GM21447 (cell line): ENCODE data around the gene OPCML.

Experiments
- ATAC-seq: cut with Tn5 transposase; IDR thresholded peaks from one replicate; pipeline ENCODE4 v1.9.1; 2021; ENCODE audit not compliant: unreplicated experiment

The OPCML gene

DNA sequence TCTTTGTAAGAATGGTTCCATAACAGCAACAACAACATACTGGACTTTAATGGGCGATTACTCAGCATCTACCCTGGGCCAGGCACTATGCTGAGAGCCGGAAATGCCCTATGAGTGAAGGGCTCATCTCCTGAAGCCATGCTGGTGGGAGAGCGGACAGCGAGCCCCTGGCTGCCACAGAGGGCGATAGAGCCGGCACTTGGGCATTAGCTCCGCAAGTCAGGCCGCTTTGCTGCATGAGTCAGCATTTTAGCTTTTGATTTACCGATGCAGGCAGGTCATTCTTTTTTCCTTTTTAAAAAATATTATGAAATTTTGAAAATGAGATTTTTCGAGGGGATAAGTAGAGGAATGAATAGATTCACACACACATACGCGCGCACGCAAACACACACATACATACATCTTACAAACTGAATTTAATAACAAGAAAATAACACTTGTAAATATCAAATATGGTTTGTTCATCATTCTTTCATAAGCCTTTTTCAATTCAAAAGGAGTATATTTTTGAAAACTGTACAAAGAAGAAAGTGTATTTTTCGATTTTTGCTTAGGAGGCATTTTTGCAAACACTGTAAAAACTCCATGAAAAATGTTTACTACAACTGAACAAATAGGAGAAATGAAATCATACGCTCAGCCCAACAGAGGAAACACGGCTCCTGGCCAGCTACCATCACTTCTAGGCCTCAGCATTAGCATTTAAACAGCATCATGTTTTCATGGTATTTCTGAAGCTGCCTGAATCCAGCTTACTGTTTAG is 667.3 kb downstream of the OPCML start:
- ATAC-seq, result no peak

DNA sequence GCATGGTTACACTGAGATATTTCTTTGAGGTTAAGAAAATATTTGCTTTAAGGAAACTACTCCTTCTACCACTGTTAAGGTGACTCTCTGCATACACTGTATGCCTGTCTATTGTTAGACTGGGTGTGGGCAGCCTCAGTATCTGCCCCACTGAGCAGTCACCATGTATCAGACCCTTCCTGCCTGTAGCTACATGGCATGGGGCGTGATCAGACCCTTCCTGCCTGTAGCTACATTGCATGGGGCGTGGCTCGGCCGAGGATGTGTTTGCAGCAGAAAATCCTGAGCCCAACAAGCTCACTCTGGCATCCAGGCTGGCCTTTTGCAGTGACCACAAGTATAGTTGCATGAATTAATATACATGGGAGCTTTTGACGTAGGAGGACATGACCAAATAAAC is 669.4 kb downstream of the OPCML start:
- ATAC-seq, result no peak

DNA sequence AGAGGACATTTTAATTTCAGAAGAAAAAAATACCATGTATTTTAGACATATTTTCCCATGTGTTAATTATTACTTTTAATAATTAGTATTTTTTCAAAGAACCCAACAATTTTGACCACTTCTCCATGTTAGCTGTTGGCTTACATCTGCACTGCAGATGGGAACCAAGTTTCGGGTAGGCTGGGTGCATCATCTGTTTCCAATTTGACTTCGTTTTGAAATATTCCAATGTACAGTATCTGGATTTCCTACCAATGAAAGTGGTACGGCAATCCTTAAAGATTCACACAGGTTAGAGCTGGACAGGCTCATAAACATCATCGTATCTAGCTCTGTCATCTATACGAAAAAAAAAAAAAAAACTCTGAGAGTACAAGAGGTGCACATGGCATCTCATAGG is 670.2 kb downstream of the OPCML start:
- ATAC-seq, result no peak

DNA sequence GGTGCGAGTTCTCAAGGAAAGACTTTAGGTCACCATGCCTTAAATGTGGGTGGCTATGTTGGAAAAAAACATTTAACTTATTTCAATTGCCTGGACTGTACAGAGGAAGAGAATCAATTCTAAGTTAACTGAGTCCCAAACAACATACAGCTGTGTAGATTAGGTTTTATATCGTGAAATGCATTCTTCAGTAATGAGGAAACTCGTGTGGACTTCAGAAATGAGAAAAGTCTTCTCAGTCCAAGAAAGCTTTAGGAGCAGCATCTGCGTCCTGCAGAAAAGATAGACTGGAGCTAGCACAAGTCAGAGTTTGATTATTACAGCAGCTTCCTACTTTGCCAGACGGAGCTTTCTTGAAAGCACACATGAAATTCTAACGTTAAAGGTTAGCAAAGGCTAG is 673.0 kb downstream of the OPCML start:
- no peak for ATAC-seq

GRCh38 chr11:132858223-132858622 is 674.1 kb downstream of the OPCML start:
- no peak for ATAC-seq

DNA sequence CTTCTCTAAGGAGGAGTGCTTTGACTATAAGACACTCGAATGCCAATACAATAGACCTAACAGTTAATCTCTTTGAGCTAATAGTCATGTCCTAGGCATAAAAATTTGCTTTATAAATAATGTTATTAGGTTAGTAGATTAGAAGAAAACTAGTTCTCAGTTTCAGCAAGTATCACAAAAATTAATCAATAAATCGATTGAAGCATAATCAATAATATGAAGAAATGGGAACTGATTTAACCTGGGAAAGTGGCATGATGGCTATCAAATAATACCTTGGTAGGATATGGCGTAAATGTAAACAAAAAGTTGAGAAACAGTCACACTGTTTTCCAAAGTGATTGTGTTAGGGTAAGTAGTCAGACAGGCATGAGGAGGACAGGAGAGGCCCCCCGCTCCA is 676.3 kb downstream of the OPCML start:
- no peak for ATAC-seq

- no peak for ATAC-seq
Observed at GRCh38 chr11:132855516-132855915, 676.8 kb downstream of the OPCML start.

DNA sequence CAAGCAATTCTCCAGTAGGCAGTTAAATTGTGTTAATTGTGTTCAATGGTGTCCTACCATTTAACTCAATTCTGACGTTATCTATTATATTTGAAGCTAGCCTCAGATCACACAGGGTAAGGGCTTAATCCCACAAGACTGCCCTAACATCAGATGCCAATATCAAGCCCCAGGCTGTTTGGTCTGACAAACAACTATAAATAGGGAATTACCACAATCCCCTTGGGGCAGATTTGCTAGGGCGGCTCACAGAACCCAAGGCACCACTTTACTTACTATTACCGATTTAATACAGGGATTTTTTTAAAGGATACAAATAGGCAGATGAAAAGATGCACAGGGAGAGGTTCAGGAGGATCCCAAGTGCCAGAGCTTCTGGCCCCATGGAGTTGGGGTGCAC is 678.4 kb downstream of the OPCML start:
- no peak for ATAC-seq

- no peak for ATAC-seq
Observed at GRCh38 chr11:132852361-132852760, 679.9 kb downstream of the OPCML start.

DNA sequence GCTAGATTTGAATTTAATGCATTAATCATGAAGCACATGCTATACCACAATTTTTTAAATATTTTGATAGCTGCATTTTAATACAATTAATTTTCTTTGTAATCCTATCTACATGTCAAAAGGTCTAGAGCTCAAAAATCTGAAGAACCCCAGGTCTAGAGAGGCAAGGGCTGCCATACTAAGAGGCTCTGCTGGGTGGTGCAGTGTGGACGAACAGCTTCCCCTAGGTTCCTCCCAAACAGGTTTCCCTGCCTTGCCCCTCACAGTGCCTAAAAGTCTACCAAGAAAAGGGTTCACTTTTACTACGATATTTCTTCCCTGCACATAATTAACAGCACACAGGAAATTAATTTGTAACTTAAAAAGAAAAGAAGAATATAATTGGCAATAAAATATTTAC is 681.1 kb downstream of the OPCML start:
- no peak for ATAC-seq

- no peak for ATAC-seq
Observed at GRCh38 chr11:132850266-132850665, 682.0 kb downstream of the OPCML start.

DNA sequence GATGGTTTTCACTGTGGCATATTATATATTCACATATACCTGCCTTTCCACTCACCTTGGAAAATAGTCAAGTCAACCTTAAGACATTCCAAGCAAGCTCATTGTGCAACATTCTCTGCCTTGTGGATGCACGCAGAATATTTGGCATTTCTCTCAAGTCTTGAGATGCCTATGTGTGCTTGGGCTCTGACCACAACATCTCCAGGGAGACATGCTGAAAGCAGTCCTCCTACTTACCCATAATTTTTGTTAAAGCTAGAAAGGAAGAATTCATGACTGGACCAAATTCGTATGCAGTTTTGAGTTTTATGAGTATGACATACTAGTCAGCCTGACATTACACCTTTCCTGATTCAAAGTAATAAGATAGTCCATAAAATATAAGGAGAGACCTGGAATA is 684.0 kb downstream of the OPCML start:
- no peak for ATAC-seq

DNA sequence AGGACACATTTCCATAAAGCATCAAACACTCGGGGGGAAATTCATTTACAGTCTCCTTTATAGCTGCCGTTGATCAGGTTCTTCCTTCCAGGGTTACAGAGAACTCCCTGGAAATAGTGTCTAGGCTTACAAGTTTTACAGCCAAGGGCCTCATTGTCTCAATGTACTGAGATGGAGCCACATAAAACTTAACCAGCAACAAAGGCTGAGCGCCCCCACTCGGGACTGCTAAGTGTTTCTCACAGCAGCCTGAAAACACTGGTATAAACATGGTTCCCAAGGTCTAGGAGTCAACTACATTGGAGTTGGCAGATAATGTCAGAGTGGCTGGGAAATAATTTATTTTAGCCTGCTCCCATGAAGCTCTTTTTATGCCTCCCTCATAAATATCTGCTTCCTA is 686.2 kb downstream of the OPCML start:
- ATAC-seq, result no peak

- ATAC-seq, result no peak
Observed at GRCh38 chr11:132844956-132845696, 687.2 kb downstream of the OPCML start.

DNA sequence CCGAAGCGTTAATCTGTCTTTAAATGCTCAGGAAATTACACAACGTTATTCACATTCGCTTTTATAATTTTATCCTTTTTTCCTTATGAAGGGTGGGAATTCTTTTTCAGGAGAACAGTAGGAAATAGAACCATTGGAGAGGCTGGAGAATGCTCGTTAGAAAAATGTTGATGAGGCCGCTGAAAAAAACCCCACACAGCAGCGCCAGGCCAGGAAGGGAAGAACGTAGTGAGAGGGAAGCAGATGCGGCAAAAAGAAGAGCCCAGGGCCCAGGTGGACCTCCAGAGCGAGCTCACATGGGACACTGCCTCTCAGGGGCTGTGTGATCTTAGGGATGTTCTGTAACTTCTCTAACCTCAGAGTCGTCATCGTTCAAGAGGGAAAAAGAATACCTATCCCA is 691.6 kb downstream of the OPCML start:
- ATAC-seq, result no peak

DNA sequence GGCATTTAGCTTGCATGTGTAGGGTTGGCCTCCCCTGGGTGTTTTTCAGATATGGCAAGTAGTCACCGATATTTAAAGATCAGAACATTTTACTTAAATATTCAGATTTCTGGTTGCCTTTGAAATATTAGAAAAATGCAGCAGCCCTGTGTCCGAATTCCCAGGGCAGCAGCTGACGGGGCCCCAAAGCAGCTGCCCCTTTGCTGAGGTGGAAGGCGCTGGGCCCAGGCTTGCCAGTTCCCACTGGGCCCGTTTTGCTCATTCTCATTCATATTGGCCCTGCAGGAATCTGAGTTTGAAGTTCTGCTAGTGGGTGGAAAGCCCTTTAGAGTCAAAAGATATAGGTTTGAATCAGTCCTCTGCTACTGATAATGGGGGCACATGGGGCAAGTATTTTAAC is 692.1 kb downstream of the OPCML start:
- ATAC-seq, result no peak

DNA sequence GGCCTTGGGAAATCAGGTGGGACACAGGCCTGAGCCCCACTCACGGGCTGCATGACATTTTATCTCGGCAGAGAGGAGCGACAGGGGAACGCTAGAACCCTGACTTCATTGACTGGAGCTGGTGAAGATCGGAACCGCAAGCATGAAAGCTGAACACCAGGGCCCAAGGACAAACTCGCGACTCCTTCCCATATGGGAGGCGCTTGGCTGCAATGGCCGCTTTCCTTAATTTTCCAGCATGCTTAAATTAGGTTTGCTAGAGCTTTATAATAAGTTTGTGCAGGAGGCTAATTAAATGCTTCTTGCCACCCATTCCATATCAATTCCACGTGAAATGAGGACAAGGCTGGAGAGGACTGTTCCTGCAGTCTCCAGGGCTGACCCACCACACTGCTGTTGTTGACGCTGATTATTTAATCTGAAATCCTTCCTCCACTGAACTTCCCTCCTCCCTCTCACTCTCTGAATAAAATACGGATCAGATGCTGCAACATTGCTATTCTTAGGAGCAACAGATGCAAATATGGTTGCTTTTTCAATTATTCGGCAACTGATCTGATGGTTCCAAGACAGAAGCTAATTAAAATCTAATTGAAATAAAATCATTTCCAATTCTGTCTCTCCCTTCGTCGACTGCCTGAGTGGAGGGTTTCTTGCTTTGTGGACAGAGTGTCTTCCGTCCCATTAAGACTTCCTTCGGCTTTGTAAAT is 692.9 kb downstream of the OPCML start:
- ATAC-seq, result no peak

DNA sequence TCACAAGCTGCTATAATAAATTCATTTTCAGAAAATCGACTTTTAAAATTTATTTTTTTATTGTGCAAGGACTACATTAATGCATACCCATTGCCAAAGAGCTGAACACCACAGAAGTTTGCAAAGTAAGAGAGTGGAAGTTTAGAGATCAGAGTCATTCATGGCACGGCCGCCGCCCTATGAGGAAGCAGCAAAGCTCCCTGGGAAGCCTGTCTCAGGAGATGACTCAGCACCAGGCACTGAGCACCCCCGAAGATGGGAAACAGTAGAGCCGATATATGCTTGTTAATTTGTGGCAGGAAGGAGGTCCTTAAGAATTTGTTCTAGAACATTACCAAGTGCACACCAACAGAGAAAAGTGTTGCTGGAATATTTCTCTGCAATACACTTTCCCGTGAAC is 693.7 kb downstream of the OPCML start:
- no peak for ATAC-seq

- ATAC-seq, result no peak
Observed at GRCh38 chr11:132831272-132831671, 701.0 kb downstream of the OPCML start.

DNA sequence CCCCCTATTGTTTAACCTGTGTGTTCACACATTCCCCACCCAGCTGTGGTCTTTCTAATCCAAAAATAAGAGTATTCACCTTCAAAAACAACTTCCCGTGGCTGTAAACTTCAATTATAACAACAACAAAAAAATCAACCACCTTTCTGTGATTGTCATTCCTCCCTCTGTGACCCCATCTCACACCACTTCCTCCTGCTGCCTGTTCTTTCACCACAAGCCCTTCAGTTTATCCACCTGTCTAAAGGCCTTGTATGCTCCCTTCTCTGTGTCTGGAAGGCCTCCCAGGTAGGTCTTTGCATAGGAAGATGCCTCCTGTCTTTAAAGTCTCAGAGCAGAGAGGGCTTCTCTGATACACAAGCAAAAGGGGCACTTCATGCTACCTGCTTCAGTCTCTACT is 707.7 kb downstream of the OPCML start:
- no peak for ATAC-seq

DNA sequence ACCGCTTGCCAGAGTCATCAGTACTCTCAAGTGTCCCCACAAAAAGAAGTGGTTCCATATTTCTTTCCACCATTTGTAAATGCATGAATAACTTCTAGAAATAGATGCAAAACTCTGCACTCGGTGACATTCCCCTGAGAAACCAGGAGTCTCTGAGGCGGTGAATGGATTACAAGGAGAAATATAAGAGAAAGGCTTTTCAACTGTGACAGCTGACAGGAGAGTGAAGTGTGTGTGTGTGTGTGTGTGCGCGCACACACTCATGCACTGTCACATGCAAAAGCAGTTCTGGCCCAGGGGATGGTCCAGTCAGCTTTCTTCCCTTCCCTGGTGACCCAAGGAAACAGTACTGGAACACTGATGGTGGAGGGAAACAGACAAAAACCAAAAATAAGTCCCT is 710.0 kb downstream of the OPCML start:
- ATAC-seq, result no peak

DNA sequence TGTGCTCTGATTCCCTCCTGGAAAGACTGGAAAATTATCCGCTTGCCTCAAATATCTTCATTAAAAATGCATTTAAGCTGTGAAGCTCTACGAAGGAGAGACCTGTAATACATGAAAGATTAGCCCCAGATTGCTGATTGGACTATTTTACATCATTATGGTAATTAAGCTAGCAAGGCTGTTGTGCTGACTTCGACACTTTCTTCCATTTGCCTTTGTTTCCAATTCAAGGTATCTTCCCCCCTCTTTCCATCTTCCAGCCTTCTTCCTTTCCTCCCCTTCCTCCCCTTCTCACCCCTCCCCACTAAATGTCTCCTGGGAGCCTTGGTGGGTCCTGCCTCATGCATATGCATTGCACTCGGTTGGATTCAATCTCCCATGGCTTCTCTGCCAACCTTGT is 710.8 kb downstream of the OPCML start:
- no peak for ATAC-seq
